Neuronal stem cell (in vitro differentiated cells): Measurements from ENCODE around the gene TMEM165.

ENCODE experiments used
- DNase-seq: peaks from one replicate; pipeline ENCODE4 v3.0.0-alpha.2; 2013; ENCODE audit warnings: low spot score
- H2AFZ ChIP-seq: one replicate; pipeline ENCODE4 v1.6.1; 2013; ENCODE audit warnings: mild to moderate bottlenecking, low read length, inconsistent platforms
- H2AK5ac ChIP-seq: 2 replicates; pipeline ENCODE4 v1.6.1; 2013; ENCODE audit warnings: low read depth, mild to moderate bottlenecking, inconsistent platforms, low read length, moderate library complexity, mixed read lengths
- H2BK120ac ChIP-seq: 2 replicates; pipeline ENCODE4 v1.6.1; 2013; ENCODE audit warnings: low read depth, mild to moderate bottlenecking, inconsistent platforms, low read length, moderate library complexity, mixed read lengths
- H2BK12ac ChIP-seq: one replicate; pipeline ENCODE4 v1.6.1; 2013; ENCODE audit warnings: low read length, inconsistent platforms
- H2BK15ac ChIP-seq: 2 replicates; pipeline ENCODE4 v1.6.1; 2013; ENCODE audit warnings: mild to moderate bottlenecking, low read length, inconsistent platforms, mixed read lengths
- H2BK5ac ChIP-seq: one replicate; pipeline ENCODE4 v1.6.1; 2013; ENCODE audit warnings: inconsistent platforms, mild to moderate bottlenecking, low read length, moderate library complexity
- H3K14ac ChIP-seq: one replicate; pipeline ENCODE4 v1.6.1; 2013; ENCODE audit warnings: low read length, inconsistent platforms
- H3K18ac ChIP-seq: 2 replicates; pipeline ENCODE4 v1.6.1; 2013; ENCODE audit warnings: low read length, inconsistent platforms
- H3K23ac ChIP-seq: 2 replicates; pipeline ENCODE4 v1.6.1; 2013; ENCODE audit warnings: low read depth, mild to moderate bottlenecking, mixed read lengths, low read length, inconsistent platforms; ENCODE audit not compliant: poor library complexity
- H3K27ac ChIP-seq: replicated peaks from 3 replicates; pipeline ENCODE4 v1.5.1; 2013; ENCODE audit warnings: low read length, inconsistent platforms
- H3K27me3 ChIP-seq, 3 experiments: 2 replicates each; pipeline ENCODE4 v1.6.1; 2013; ENCODE audit warnings: low read length in 3 of 3, mild to moderate bottlenecking in 2 of 3, inconsistent platforms in 1 of 3, low read depth in 1 of 3, mixed read lengths in 1 of 3, moderate library complexity in 1 of 3; ENCODE audit not compliant: control insufficient read depth in 3 of 3, insufficient read depth in 3 of 3
- H3K36me3 ChIP-seq, 2 donors: replicated peaks in 1 of 2; 2 replicates each; pipeline ENCODE4 v1.6.1; 2013; ENCODE audit warnings: low read length in 2 of 2; ENCODE audit not compliant: control insufficient read depth in 2 of 2, insufficient read depth in 2 of 2
- H3K4ac ChIP-seq: 2 replicates; pipeline ENCODE4 v1.6.1; 2013; ENCODE audit warnings: inconsistent platforms, mild to moderate bottlenecking, low read length, moderate library complexity
- H3K4me1 ChIP-seq, 2 donors: 1 replicate in 1 of 2; 2 replicates in 1 of 2; pipeline ENCODE4 v1.6.1; 2013; ENCODE audit warnings: low read length in 2 of 2, low read depth in 1 of 2; ENCODE audit not compliant: control insufficient read depth in 2 of 2, insufficient read depth in 1 of 2
- H3K4me2 ChIP-seq: one replicate; pipeline ENCODE4 v1.6.1; 2013; ENCODE audit warnings: mild to moderate bottlenecking, low read length, inconsistent platforms; ENCODE audit not compliant: insufficient read depth, poor library complexity, severe bottlenecking
- H3K4me3 ChIP-seq, 2 donors: 2 replicates each; pipeline ENCODE4 v1.5.1; 2013; ENCODE audit warnings: low read length in 2 of 2, mild to moderate bottlenecking in 2 of 2, inconsistent platforms in 1 of 2, moderate library complexity in 1 of 2
- H3K79me1 ChIP-seq: one replicate; pipeline ENCODE4 v1.6.1; 2013; ENCODE audit warnings: low read depth, mild to moderate bottlenecking, inconsistent platforms, low read length, moderate library complexity
- H3K9ac ChIP-seq: one replicate; pipeline ENCODE4 v1.6.1; 2013; ENCODE audit warnings: mild to moderate bottlenecking, low read depth, low read length, inconsistent platforms; ENCODE audit not compliant: poor library complexity
- H3K9me3 ChIP-seq, 2 donors: replicated peaks in 1 of 2; 2 replicates each; pipeline versions ENCODE3 to v1.6.1; 2013; ENCODE audit warnings: low read length in 2 of 2, mild to moderate bottlenecking in 2 of 2, inconsistent platforms in 1 of 2, low read depth in 1 of 2, mixed read lengths in 1 of 2, moderate library complexity in 1 of 2; ENCODE audit not compliant: control insufficient read depth in 2 of 2, insufficient read depth in 1 of 2
- H4K8ac ChIP-seq: one replicate; pipeline ENCODE4 v1.6.1; 2013; ENCODE audit warnings: low read depth, mild to moderate bottlenecking, inconsistent platforms, low read length, moderate library complexity
- H4K91ac ChIP-seq: one replicate; pipeline ENCODE4 v1.6.1; 2013; ENCODE audit warnings: low read length, low read depth, mild to moderate bottlenecking, inconsistent platforms; ENCODE audit not compliant: poor library complexity
- WGBS, 2 donors: extraction: QIAGEN DNeasy Blood & Tissue Kit; methylation state at CpG; one replicate each; pipeline ENCODE4 v1.1.7; 2013; ENCODE audit warnings: missing lambda C conversion rate in 2 of 2, mixed read lengths in 1 of 2; ENCODE audit not compliant: insufficient read length in 2 of 2, insufficient replicate concordance in 1 of 2; ENCODE audit errors: extremely low coverage in 2 of 2; 5-methylcytosine and 5-hydroxymethylcytosine counted together

TMEM165 gene

GRCh38 chr4:55397126-55397436 lies 1.3 kb downstream of the TMEM165 start:
- Histone ChIP-seq H3K79me1 (peaks cover 4% of the 10 kb centered on the region), H3K36me3 (peaks cover 2 to 40% of the 10 kb centered on the region in 2 donors), H3K9me3 (no peaks in the 10 kb centered on the region), H2BK120ac (no peak overlapping the region), H4K8ac (no peak overlapping the region), H3K4ac (no peak overlapping the region), H3K18ac (no peak overlapping the region), H3K27me3 (peaks cover 0 to 2% (median 0%) of the 10 kb centered on the region in 3 experiments), H3K4me3 (peak overlapping the region; percentile 79 to 97), H4K91ac (no peak overlapping the region), H2BK15ac (no peak overlapping the region), H3K14ac (no peak overlapping the region), H3K9ac (peak overlapping the region; percentile 34), H3K27ac (no peak overlapping the region), H3K23ac (no peak overlapping the region), H3K4me1 (peaks cover 6 to 13% of the 10 kb centered on the region in 2 donors), H2BK5ac (no peak overlapping the region), H2AK5ac (no peak overlapping the region), H2BK12ac (no peak overlapping the region), H2AFZ (no peak overlapping the region), H3K4me2 (peak overlapping the region; percentile 63)
- WGBS, 2 donors, result no CpG with 5 or more reads among the region's 7 CpGs
- DNase-seq, result no peak

GRCh38 chr4:55397520-55398321 lies 2.0 kb downstream of the TMEM165 start:
- no peak for DNase-seq
- H3K4ac ChIP-seq, result no peak overlapping the region
- peaks cover 6 to 13% of the 10 kb centered on the region in 2 donors for H3K4me1 ChIP-seq
- H4K91ac ChIP-seq, result no peak overlapping the region
- H3K9me3 ChIP-seq, result no peaks in the 10 kb centered on the region
- H2BK15ac ChIP-seq, result no peak overlapping the region
- H3K14ac ChIP-seq, result no peak overlapping the region
- no peak overlapping the region for H3K9ac ChIP-seq
- H3K36me3 ChIP-seq, result peaks cover 2 to 43% of the 10 kb centered on the region in 2 donors
- H2BK12ac ChIP-seq, result no peak overlapping the region
- H2AK5ac ChIP-seq, result no peak overlapping the region
- no peak overlapping the region for H3K27ac ChIP-seq
- H3K4me2 ChIP-seq, result peak overlapping the region; percentile 63
- no CpG with 5 or more reads among the region's 15 CpGs for WGBS, 2 donors
- H3K18ac ChIP-seq, result no peak overlapping the region
- no peak overlapping the region for H2AFZ ChIP-seq
- no peak overlapping the region for H2BK120ac ChIP-seq
- H2BK5ac ChIP-seq, result no peak overlapping the region
- peaks cover 5% of the 10 kb centered on the region for H3K79me1 ChIP-seq
- no peak overlapping the region for H3K23ac ChIP-seq
- no peak overlapping the region for H4K8ac ChIP-seq
- H3K27me3 ChIP-seq, result peaks cover 0 to 2% (median 0%) of the 10 kb centered on the region in 3 experiments
- peak overlapping the region in 1 of 2 donors; percentile 79 for H3K4me3 ChIP-seq

- H2AK5ac ChIP-seq, result no peak overlapping the region
- WGBS, 2 donors, result no CpG with 5 or more reads among the region's 1 CpG
These were observed 2.7 kb downstream of the TMEM165 start for GRCh38 chr4:55398461-55398860.

GRCh38 chr4:55398966-55399365 lies 3.2 kb downstream of the TMEM165 start:
- no peak overlapping the region for H2BK5ac ChIP-seq
- peaks cover 0 to 2% (median 0%) of the 10 kb centered on the region in 3 experiments for H3K27me3 ChIP-seq
- H3K4me1 ChIP-seq, result peaks cover 6 to 13% of the 10 kb centered on the region in 2 donors
- H2BK12ac ChIP-seq, result no peak overlapping the region
- H4K8ac ChIP-seq, result no peak overlapping the region
- no peak overlapping the region for H3K14ac ChIP-seq
- DNase-seq, result no peak
- no peaks in the 10 kb centered on the region for H3K9me3 ChIP-seq
- H3K9ac ChIP-seq, result no peak overlapping the region
- no peak overlapping the region for H3K4me2 ChIP-seq
- H3K79me1 ChIP-seq, result peaks cover 6% of the 10 kb centered on the region
- no peak overlapping the region for H4K91ac ChIP-seq
- WGBS, 2 donors, result no CpG with 5 or more reads among the region's 3 CpGs
- H3K4ac ChIP-seq, result no peak overlapping the region
- peak overlapping the region in 1 of 2 donors; percentile 24 for H3K4me3 ChIP-seq
- no peak overlapping the region for H2AK5ac ChIP-seq
- no peak overlapping the region for H2BK120ac ChIP-seq
- no peak overlapping the region for H2BK15ac ChIP-seq
- H3K27ac ChIP-seq, result no peak overlapping the region
- H3K18ac ChIP-seq, result no peak overlapping the region
- H3K23ac ChIP-seq, result no peak overlapping the region
- no peak overlapping the region for H2AFZ ChIP-seq
- H3K36me3 ChIP-seq, result peaks cover 3 to 54% of the 10 kb centered on the region in 2 donors

More at GRCh38 chr4:55398461-55398860, 2.7 kb downstream of the TMEM165 start:
- Histone ChIP-seq H3K9me3 (no peaks in the 10 kb centered on the region), H2BK120ac (no peak overlapping the region), H3K23ac (no peak overlapping the region), H3K4me1 (peaks cover 6 to 13% of the 10 kb centered on the region in 2 donors), H3K36me3 (peaks cover 2 to 49% of the 10 kb centered on the region in 2 donors), H3K4me2 (no peak overlapping the region), H2BK15ac (no peak overlapping the region), H3K4me3 (peak overlapping the region in 1 of 2 donors; percentile 79), H3K27ac (no peak overlapping the region), H3K18ac (no peak overlapping the region), H4K91ac (no peak overlapping the region), H3K14ac (no peak overlapping the region), H3K4ac (no peak overlapping the region), H3K79me1 (peaks cover 5% of the 10 kb centered on the region), H2BK12ac (no peak overlapping the region), H2BK5ac (no peak overlapping the region), H3K9ac (no peak overlapping the region), H2AFZ (no peak overlapping the region), H3K27me3 (peaks cover 0 to 2% (median 0%) of the 10 kb centered on the region in 3 experiments), H4K8ac (no peak overlapping the region)
- DNase-seq, result no peak
